ENCODE data around the gene EPRS1. TPM values are rescaled to one million over a fixed set of nuclear protein-coding genes. Genes with fewer than 3 reads are reported as not detected.
A peak's percentile ranks its signal among the peaks of the same experiment; 100 is the strongest.

EPRS1 gene
- total and polyA plus RNA-seq, 9 of the 15 experiments (the other 6 are each of a cell fraction or from before 2014, with no cell fraction given) = 129 to 291 (median 248) TPM

GRCh38 chr1:220046052-220046930 lies at the start of gene EPRS1 (continued):
- TF ChIP-seq, protein P1, sequence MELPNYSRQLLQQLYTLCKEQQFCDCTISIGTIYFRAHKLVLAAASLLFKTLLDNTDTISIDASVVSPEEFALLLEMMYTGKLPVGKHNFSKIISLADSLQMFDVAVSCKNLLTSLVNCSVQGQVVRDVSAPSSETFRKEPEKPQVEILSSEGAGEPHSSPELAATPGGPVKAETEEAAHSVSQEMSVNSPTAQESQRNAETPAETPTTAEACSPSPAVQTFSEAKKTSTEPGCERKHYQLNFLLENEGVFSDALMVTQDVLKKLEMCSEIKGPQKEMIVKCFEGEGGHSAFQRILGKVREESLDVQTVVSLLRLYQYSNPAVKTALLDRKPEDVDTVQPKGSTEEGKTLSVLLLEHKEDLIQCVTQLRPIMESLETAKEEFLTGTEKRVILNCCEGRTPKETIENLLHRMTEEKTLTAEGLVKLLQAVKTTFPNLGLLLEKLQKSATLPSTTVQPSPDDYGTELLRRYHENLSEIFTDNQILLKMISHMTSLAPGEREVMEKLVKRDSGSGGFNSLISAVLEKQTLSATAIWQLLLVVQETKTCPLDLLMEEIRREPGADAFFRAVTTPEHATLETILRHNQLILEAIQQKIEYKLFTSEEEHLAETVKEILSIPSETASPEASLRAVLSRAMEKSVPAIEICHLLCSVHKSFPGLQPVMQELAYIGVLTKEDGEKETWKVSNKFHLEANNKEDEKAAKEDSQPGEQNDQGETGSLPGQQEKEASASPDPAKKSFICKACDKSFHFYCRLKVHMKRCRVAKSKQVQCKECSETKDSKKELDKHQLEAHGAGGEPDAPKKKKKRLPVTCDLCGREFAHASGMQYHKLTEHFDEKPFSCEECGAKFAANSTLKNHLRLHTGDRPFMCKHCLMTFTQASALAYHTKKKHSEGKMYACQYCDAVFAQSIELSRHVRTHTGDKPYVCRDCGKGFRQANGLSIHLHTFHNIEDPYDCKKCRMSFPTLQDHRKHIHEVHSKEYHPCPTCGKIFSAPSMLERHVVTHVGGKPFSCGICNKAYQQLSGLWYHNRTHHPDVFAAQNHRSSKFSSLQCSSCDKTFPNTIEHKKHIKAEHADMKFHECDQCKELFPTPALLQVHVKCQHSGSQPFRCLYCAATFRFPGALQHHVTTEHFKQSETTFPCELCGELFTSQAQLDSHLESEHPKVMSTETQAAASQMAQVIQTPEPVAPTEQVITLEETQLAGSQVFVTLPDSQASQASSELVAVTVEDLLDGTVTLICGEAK (IDR thresholded peaks at IDR 0.05) = 0 out of 2 replicates have a peak, but pooled peaks have one; percentile 40
- TF ChIP-seq, protein P1 (CRISPR knock-in tag; IDR thresholded peaks at IDR 0.05) = no peak
- TF ChIP-seq MTA1 (IDR thresholded peaks at IDR 0.05; ENCODE audit: borderline replicate concordance) = peak; percentile 97
- TF ChIP-seq JUND (IDR thresholded peaks at IDR 0.05; ENCODE audit: borderline replicate concordance, low read depth, low read length) = peak; percentile 80
- peak; percentile 64; the same call in 2 of the 3 replicates for TF ChIP-seq JUND (tag; IDR thresholded peaks at IDR 0.05; ENCODE audit: borderline replicate concordance, low read depth, low read length)
- peak; percentile 79 for TF ChIP-seq MEIS2 (IDR thresholded peaks at IDR 0.05; ENCODE audit: partially characterized antibody)
- peak; percentile 91 for TF ChIP-seq POLR2B (IDR thresholded peaks at IDR 0.05; ENCODE audit: low read depth, partially characterized antibody)
- TF ChIP-seq POLR2G (IDR thresholded peaks at IDR 0.05; ENCODE audit: low read depth, low read length) = peak; percentile 97
- 0 out of 2 replicates have a peak, but pooled peaks have one; percentile 43 for TF ChIP-seq ZNF589 (CRISPR knock-in tag; IDR thresholded peaks at IDR 0.05; ENCODE audit: low read depth)
- peak; percentile 18; the same call in 1 of the 2 replicates for TF ChIP-seq NFIC (IDR thresholded peaks at IDR 0.05)
- no peak for TF ChIP-seq EHMT2 (IDR thresholded peaks at IDR 0.05)
- peak; percentile 37; the same call in 1 of the 2 replicates for TF ChIP-seq KDM2B (CRISPR knock-in tag; IDR thresholded peaks at IDR 0.05)
- TF ChIP-seq SREBF1 (IDR thresholded peaks at IDR 0.05; ENCODE audit: borderline replicate concordance, low read depth, low read length) = peak; percentile 9; the same call in 1 of the 2 replicates
- peak; percentile 71 to 78 for TF ChIP-seq TBL1XR1 (IDR thresholded peaks at IDR 0.05; ENCODE audit: low read length in 2 of 2)
- TF ChIP-seq ZNF143 (CRISPR knock-in tag; IDR thresholded peaks at IDR 0.05) = peak; percentile 55; the same call in 1 of the 2 replicates
- TF ChIP-seq TEAD4 (IDR thresholded peaks at IDR 0.05; ENCODE audit: low read length) = peak; percentile 45; the same call in 1 of the 2 replicates
- no peak for TF ChIP-seq TEAD4 (CRISPR knock-in tag; IDR thresholded peaks at IDR 0.05; ENCODE audit: borderline replicate concordance)
- TF ChIP-seq CREB1 (IDR thresholded peaks at IDR 0.05) = peak; percentile 98
- TF ChIP-seq CREB1 (CRISPR knock-in tag; IDR thresholded peaks at IDR 0.05) = peak; percentile 99
